WTC11 (cell line): ENCODE results near the gene KLHL7. TPM values are rescaled to one million over a fixed set of nuclear protein-coding genes. Genes with fewer than 3 reads are reported as not detected.

Experiments
- ATAC-seq: fragments of 200-7000 bp; cut with Tn5 transposase; 2 replicates; pipeline ENCODE4 v1.10.0; 2021; ENCODE audit warnings: mild to moderate bottlenecking, moderate library complexity
- CTCF ChIA-PET: fragments of 300-600 bp; sonication (Branson Sonifier 250); formaldehyde crosslinking; loops from one replicate; lab custom pipeline; 2021; ENCODE audit warnings: antibody characterized with exemption; lab: Charles Lee
- POLR2A ChIA-PET: fragments of 350-600 bp; sonication (Branson Sonifier 250); formaldehyde crosslinking; loops from one replicate; lab custom pipeline; 2021; ENCODE audit warnings: antibody characterized with exemption; lab: Charles Lee
- DNase-seq: peaks from one replicate; pipeline ENCODE4 v3.0.0; 2021; ENCODE audit warnings: low spot score
- H3K27ac Mint-ChIP-seq: 2 replicates; pipeline ENCODE4 v1.8.0; 2021; ENCODE audit warnings: mixed read lengths
- H3K27me3 Mint-ChIP-seq: 2 replicates; pipeline ENCODE4 v1.8.0; 2021; ENCODE audit warnings: low read depth, mild to moderate bottlenecking, moderate library complexity, mixed read lengths
- H3K36me3 Mint-ChIP-seq: 2 replicates; pipeline ENCODE4 v1.8.0; 2021; ENCODE audit warnings: mixed read lengths
- H3K4me1 Mint-ChIP-seq: 2 replicates; pipeline ENCODE4 v1.8.0; 2022; ENCODE audit warnings: mixed read lengths
- H3K4me3 Mint-ChIP-seq: 2 replicates; pipeline ENCODE4 v1.8.0; 2021; ENCODE audit warnings: mild to moderate bottlenecking, moderate library complexity, mixed read lengths
- H3K9me3 Mint-ChIP-seq: 2 replicates; pipeline ENCODE4 v1.8.0; 2021; ENCODE audit warnings: mixed read lengths
- ATF2 ChIP-seq: sonication (generic); formaldehyde crosslinking; IDR thresholded peaks from 2 replicates; pipeline ENCODE4 v1.8.1; 2022; ENCODE audit warnings: low read depth, missing genetic modification reagents, borderline replicate concordance
- CBFB ChIP-seq: sonication (generic); formaldehyde crosslinking; IDR thresholded peaks from 2 replicates; pipeline ENCODE4 v1.8.1; 2022; ENCODE audit warnings: mild to moderate bottlenecking, low read depth, missing genetic modification reagents
- CTCF ChIP-seq: fragments of 200-600 bp; IDR thresholded peaks from 2 replicates; pipeline ENCODE4 v1.8.0; 2022; ENCODE audit warnings: antibody characterized with exemption
- ESRRA ChIP-seq: sonication (generic); formaldehyde crosslinking; IDR thresholded peaks from 2 replicates; pipeline ENCODE4 v1.8.1; 2022; ENCODE audit warnings: mild to moderate bottlenecking, missing genetic modification reagents, borderline replicate concordance
- FOXK1 ChIP-seq: sonication (generic); formaldehyde crosslinking; IDR thresholded peaks from 2 replicates; pipeline ENCODE4 v1.8.0; 2022; ENCODE audit warnings: mild to moderate bottlenecking, moderate library complexity, missing genetic modification reagents
- IRF1 ChIP-seq: sonication (generic); formaldehyde crosslinking; IDR thresholded peaks from 2 replicates; pipeline ENCODE4 v1.8.0; 2023; ENCODE audit warnings: missing genetic modification reagents
- JUN ChIP-seq: sonication (generic); formaldehyde crosslinking; IDR thresholded peaks from 2 replicates; pipeline ENCODE4 v1.8.0; 2023; ENCODE audit warnings: mild to moderate bottlenecking, missing genetic modification reagents
- NFE2L1 ChIP-seq: sonication (generic); formaldehyde crosslinking; IDR thresholded peaks from 2 replicates; pipeline ENCODE4 v1.8.1; 2023; ENCODE audit warnings: missing genetic modification reagents
- NFYB ChIP-seq: sonication (generic); formaldehyde crosslinking; conservative IDR thresholded peaks from 2 replicates; pipeline ENCODE4 v1.8.0; 2022; ENCODE audit warnings: low read depth, missing genetic modification reagents
- NR1H2 ChIP-seq: sonication (generic); formaldehyde crosslinking; IDR thresholded peaks from 2 replicates; pipeline ENCODE4 v1.9.0; 2021; ENCODE audit warnings: mild to moderate bottlenecking, moderate library complexity, missing genetic modification reagents
- NR3C1 ChIP-seq: sonication (generic); formaldehyde crosslinking; conservative IDR thresholded peaks from 2 replicates; pipeline ENCODE4 v1.8.1; 2023; ENCODE audit warnings: low read depth, mild to moderate bottlenecking, missing genetic modification reagents
- RORB ChIP-seq: fragments of 250-450 bp; sonication (Bioruptor Pico); IDR thresholded peaks from 2 replicates; pipeline ENCODE4 v1.9.0; 2021; ENCODE audit warnings: mild to moderate bottlenecking
- SP1 ChIP-seq: sonication (generic); formaldehyde crosslinking; conservative IDR thresholded peaks from 2 replicates; pipeline ENCODE4 v1.8.1; 2022; ENCODE audit warnings: missing genetic modification reagents
- ZNF121 ChIP-seq: sonication (generic); formaldehyde crosslinking; IDR thresholded peaks from 2 replicates; pipeline ENCODE4 v1.8.0; 2023; ENCODE audit warnings: missing genetic modification reagents
- ZNF396 ChIP-seq: fragments of 250-450 bp; sonication (Bioruptor Pico); IDR thresholded peaks from 2 replicates; pipeline ENCODE4 v1.8.0; 2021; ENCODE audit warnings: mild to moderate bottlenecking, moderate library complexity, borderline replicate concordance
- ZNF532 ChIP-seq: fragments of 250-450 bp; sonication (Bioruptor Pico); IDR thresholded peaks from 2 replicates; pipeline ENCODE4 v1.9.0; 2021; ENCODE audit warnings: mild to moderate bottlenecking, borderline replicate concordance
- total RNA-seq: library from RNA; stranded (reverse); gene quantifications from 3 replicates; pipeline ENCODE4 v1.2.3, GENCODE V29; 2021
- TF ChIP-seq, protein P1 (sequence below): sonication (generic); formaldehyde crosslinking; IDR thresholded peaks from 2 replicates; pipeline ENCODE4 v1.8.1; 2022; ENCODE audit warnings: mild to moderate bottlenecking, missing genetic modification reagents, moderate library complexity, borderline replicate concordance
- TF ChIP-seq, protein P2 (sequence below): sonication (generic); formaldehyde crosslinking; IDR thresholded peaks from 2 replicates; pipeline ENCODE4 v1.8.1; 2023; ENCODE audit warnings: mild to moderate bottlenecking, missing genetic modification reagents, moderate library complexity

KLHL7 gene
- total RNA-seq, 1 experiment from 2014 or later, result 82.1 TPM

GRCh38 chr7:23184709-23185359 lies 79.2 kb downstream of the KLHL7 start:
- Mint-ChIP-seq H3K4me3 (no peak overlapping the region), H3K27me3 (no peaks in the 10 kb centered on the region), H3K36me3 (peaks cover 33% of the 10 kb centered on the region), H3K9me3 (no peaks in the 10 kb centered on the region), H3K4me1 (peaks cover 15% of the 10 kb centered on the region), H3K27ac (no peak overlapping the region)
- ATAC-seq (no peak), DNase-seq (no peak)
- POLR2A ChIA-PET, result interaction anchor here (1.4 kb wide), 1 partner anchor 9 kb away, joined by 4 read pairs; no protein-coding TSS in a partner anchor
- no peak for TF ChIP-seq NR1H2 (CRISPR knock-in tag)
- no peak for TF ChIP-seq SP1 (CRISPR knock-in tag)
- TF ChIP-seq ZNF396, result no peak
- no peak for TF ChIP-seq NR3C1 (CRISPR knock-in tag)
- TF ChIP-seq ESRRA (CRISPR knock-in tag), result no peak
- TF ChIP-seq FOXK1 (CRISPR knock-in tag), result no peak
- TF ChIP-seq NFE2L1 (CRISPR knock-in tag), result no peak
- no peak for TF ChIP-seq ZNF532 (CRISPR knock-in tag)
- no peak for TF ChIP-seq IRF1 (CRISPR knock-in tag)
- no peak for TF ChIP-seq CBFB (CRISPR knock-in tag)
- no peak for TF ChIP-seq JUN (CRISPR knock-in tag)
- TF ChIP-seq, protein P1, sequence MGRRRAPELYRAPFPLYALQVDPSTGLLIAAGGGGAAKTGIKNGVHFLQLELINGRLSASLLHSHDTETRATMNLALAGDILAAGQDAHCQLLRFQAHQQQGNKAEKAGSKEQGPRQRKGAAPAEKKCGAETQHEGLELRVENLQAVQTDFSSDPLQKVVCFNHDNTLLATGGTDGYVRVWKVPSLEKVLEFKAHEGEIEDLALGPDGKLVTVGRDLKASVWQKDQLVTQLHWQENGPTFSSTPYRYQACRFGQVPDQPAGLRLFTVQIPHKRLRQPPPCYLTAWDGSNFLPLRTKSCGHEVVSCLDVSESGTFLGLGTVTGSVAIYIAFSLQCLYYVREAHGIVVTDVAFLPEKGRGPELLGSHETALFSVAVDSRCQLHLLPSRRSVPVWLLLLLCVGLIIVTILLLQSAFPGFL, result no peak
- TF ChIP-seq, protein P2, sequence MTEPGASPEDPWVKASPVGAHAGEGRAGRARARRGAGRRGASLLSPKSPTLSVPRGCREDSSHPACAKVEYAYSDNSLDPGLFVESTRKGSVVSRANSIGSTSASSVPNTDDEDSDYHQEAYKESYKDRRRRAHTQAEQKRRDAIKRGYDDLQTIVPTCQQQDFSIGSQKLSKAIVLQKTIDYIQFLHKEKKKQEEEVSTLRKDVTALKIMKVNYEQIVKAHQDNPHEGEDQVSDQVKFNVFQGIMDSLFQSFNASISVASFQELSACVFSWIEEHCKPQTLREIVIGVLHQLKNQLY, result no peak
- TF ChIP-seq, all 79 proteins: peak for 0
- CTCF ChIA-PET, result interaction anchor here (0.6 to 1.3 kb wide), 4 partner anchors 9 to 88 kb away, joined by 3 to 10 read pairs (median 4); no protein-coding TSS in a partner anchor

- ATAC-seq, result no peak
- Mint-ChIP-seq H3K36me3 (peaks cover 40% of the 10 kb centered on the region), H3K27ac (no peak overlapping the region), H3K4me3 (no peak overlapping the region), H3K4me1 (peaks cover 11% of the 10 kb centered on the region), H3K9me3 (no peaks in the 10 kb centered on the region), H3K27me3 (no peaks in the 10 kb centered on the region)
- DNase-seq, result no peak
- CTCF ChIA-PET, result no interaction called here
- POLR2A ChIA-PET, result no interaction called here
- TF ChIP-seq NR3C1 (CRISPR knock-in tag) (no peak), ATF2 (no peak), ESRRA (CRISPR knock-in tag) (no peak), CTCF (no peak), NFYB (CRISPR knock-in tag) (no peak), ZNF532 (CRISPR knock-in tag) (no peak), RORB (CRISPR knock-in tag) (no peak), ZNF121 (no peak)
Observed at GRCh38 chr7:23185980-23186379, 80.4 kb downstream of the KLHL7 start.
